Stimulated activated CD4-positive, alpha-beta T cell treated with anti-CD3 and anti-CD28 coated beads, Interleukin-1b, Interleukin-23, amount 100 ng/mL, for 24 hours (primary cell): ENCODE results near the gene AHRR.
"Not testable (repeated sequence)": the region's sequence is repeated elsewhere in the genome, so short reads cannot be mapped to it uniquely, and the experiment has no call there.

Experiments used
- DNase-seq, 4 experiments: peaks; one replicate each; pipeline ENCODE4 v3.0.0-alpha.2; 2020; ENCODE audit warnings: low read depth in 4 of 4, low spot score in 1 of 4

AHRR gene

GRCh38 chr5:321230-321725, at the start of gene AHRR:
Gene AHRR, plus strand, starts transcription at chr5:321714. Its CDS starts 22,189 bp downstream, at chr5:343903.
- DNase-seq = peak in 2 of 4 experiments; percentile 32 to 54

GRCh38 chr5:271828-272167, 49.7 kb upstream of the AHRR start:
- DNase-seq = not testable (repeated sequence)

DNA sequence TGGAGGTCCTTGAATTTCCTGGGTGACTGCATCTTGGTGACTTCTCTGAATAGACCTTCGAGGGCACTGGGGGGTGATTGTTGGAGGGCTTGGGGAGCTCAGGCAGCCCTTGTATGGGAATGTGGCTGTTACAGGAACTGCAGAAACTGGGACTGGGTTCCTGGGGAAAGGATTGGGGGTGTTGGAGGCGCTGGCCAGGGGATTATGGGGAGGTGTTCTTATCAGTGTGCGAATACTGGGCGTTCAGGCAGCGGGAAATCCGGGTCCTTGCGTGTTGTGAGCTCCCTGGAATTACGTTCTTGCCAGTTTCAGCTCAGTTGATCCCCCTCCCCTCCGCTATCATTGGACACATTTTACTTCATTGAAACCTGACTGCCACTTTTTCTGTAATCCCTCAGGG, 48.4 kb upstream of the AHRR start:
- not testable (repeated sequence) for DNase-seq

GRCh38 chr5:273491-273890, 48.0 kb upstream of the AHRR start:
- not testable (repeated sequence) for DNase-seq

GRCh38 chr5:274346-274745, 47.2 kb upstream of the AHRR start:
- DNase-seq = not testable (repeated sequence)

- no peak for DNase-seq
These were observed 42.9 kb upstream of the AHRR start for GRCh38 chr5:278646-279045.

DNA sequence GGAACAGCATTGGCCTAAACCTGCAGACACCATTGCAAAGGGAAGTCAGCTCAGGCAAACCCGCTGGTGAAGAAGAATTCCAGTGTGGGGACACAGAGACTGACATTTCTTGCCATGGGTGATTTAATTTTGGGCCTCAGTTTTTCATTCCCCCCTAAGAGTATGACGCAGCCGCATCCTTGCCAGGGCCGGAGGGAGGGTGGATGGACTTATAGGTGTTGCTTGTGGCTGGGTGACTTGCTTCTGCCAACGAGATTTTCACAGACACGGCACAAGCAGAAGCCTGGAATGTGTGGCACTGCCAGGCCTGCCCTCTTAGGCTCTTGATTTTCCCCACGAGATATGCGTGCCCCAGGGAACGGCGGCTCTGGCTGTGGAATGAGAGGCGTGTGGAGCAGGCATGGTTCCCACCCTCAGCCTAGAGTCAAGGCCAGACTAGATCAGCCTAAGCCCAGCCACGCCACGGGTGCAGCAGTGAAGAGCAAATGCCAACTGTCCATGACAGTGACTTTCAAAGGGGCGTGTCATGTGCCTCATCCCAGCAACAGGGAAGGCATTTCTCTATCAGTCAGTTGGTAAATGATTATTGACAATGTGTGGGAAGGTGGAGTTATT, 42.4 kb upstream of the AHRR start:
- DNase-seq = not testable (repeated sequence)

GRCh38 chr5:285991-286557, 35.4 kb upstream of the AHRR start:
- no peak for DNase-seq

GRCh38 chr5:290200-290599, 31.3 kb upstream of the AHRR start:
- not testable (repeated sequence) for DNase-seq

DNA sequence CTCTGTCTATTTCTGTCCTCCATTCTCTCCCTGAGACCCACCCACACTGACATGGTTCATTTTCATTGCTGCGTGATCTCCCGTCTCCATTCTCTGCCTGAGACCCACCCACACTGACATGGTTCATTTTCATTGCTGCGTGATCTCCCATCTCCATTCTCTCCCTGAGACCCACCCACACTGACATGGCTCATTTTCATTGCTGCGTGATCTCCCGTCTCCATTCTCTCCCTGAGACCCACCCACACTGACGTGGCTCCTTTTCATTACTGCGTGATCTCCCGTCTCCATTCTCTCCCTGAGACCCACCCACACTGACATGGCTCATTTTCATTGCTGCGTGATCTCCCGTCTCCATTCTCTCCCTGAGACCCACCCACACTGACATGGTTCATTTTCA, 30.2 kb upstream of the AHRR start:
- not testable (repeated sequence) for DNase-seq

GRCh38 chr5:294788-295187, 26.7 kb upstream of the AHRR start:
- DNase-seq = not testable (repeated sequence)

GRCh38 chr5:296207-296606, 25.3 kb upstream of the AHRR start:
- DNase-seq = not testable (repeated sequence)

DNA sequence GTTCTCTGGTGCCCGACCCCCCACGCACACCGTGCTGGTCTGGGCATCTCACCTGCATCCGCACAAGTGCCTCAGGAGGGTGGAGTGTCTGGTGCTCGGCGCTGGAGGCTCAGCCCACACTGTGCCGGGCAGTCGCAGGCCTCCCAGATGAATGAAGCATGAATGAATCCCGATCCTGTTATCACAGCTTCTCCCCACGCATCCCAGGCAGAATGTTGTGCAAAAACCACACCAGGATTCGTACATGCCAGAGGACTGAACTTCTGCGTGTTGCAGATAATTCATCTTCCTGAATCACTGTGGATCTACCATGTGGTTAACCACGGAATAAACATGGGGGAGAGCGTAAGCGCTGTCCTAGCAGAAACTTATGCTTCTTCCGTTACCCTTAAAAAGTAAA, 24.6 kb upstream of the AHRR start:
- not testable (repeated sequence) for DNase-seq

DNA sequence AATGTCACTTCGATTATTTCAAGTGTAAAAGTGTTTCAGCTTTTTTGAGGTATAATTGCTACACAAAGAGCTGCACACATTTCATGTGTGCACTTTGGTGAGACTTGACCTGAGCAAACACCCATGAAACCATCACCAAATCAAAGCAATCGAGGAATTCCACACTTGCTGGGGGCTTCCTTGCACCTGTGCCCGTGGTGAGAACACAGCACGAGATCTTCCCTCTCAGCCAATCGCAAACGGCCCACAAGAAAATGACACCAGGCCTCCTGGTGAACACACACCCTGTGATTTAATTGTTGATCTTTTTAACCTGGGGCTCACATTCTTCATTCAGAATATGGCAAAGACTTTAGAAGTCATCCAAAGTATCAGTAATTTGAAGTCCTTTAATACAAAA, 24.1 kb upstream of the AHRR start:
- DNase-seq = not testable (repeated sequence)

DNA sequence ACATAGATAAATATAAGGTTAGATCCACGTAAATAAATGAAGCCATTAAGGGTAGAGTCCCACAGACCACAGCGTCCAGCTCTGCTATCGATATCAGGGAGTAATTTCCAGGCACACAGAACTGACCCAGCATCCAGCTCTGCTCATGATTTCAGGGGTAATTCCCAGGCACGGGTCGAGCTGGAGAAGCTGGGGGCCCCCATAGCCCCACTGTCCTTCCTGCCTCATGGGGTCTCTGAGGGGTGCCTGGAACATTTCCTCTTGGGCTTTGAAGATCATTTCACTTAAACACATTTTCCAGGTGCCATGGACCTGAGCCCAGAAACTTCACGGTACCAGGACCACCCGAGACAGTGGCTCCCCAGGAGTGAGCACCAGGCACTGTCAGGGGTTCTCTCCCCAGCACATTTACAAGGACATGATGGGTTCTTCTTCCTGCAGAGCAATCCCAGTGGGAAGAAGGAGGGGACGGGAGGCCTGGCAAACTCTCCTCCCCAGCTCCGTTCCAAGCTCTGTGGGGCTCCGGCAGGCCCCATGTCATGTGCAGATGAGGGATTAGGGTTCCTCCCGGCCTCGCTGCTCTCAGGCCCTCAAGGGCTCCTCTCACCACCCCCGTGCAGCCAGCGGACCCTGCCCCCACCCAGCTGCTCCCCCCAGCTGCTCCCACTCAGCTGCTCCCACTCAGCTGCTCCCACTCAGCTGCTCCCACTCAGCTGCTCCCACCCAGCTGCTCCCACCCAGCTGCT, 23.4 kb upstream of the AHRR start:
- DNase-seq = not testable (repeated sequence)

DNA sequence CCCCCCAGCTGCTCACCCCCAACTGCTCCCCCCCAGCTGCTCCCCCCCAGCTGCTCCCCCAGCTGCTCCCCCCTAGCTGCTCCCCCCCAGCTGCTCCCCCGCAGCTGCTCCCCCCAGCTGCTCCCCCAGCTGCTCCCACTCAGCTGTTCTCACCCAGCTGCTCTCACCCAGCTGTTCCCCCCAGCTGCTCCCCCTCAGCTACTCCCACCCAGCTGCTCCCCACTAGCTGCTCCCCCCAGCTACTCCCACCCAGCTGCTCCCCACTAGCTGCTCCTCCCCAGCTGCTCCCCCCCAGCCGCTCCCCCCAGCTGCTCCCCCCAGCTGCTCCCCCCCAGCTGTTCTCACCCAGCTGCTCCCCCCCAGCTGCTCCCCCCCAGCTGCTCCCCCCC, 22.8 kb upstream of the AHRR start:
- DNase-seq = no peak

GRCh38 chr5:299921-300320, 21.6 kb upstream of the AHRR start:
- DNase-seq = not testable (repeated sequence)

GRCh38 chr5:300691-301435, 20.7 kb upstream of the AHRR start:
- not testable (repeated sequence) for DNase-seq

DNA sequence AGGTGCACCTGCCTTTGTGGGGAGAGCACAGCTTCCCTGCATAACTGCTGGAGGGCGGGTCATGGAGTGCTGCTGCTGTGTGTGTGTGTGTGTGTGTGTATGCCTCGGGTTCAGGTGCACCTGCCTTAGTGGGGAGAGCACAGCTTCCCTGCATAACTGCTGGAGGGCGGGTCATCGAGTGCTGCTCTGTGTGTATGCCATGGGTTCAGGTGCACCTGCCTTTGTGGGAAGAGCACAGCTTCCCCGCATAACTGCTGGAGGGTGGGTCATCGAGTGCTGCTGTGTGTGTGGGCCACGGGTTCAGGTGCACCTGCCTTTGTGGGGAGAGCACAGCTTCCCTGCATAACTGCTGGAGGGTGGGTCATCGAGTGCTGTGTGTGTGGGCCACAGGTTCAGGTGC, 19.1 kb upstream of the AHRR start:
- DNase-seq = not testable (repeated sequence)

- DNase-seq = no peak
These were observed 18.5 kb upstream of the AHRR start for GRCh38 chr5:302966-303365.

- DNase-seq = not testable (repeated sequence)
These were observed 17.8 kb upstream of the AHRR start for GRCh38 chr5:303741-304140.

DNA sequence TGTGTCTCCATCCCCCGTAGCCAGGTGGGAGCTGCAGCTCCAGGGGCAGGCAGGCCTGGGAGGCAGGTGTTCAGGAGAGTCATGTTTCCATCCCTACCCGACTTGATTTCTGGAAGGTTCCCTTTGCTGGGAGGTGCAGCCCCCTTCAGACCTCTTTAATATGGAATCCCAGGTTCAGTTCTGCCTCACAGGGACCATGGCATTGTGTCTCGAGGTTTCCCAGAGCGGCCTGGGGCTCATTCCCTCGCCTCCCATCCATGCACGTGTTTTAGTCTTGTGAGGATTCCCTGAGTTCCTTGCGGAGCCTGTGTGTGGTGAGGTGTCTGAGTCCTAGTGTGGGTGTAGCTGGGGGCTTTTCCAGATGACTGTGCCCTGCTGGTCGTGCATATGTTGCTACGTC, 16.5 kb upstream of the AHRR start:
- no peak for DNase-seq
